Measurements from ENCODE around the gene MS4A10. TPM values are rescaled to one million over a fixed set of nuclear protein-coding genes. Genes with fewer than 3 reads are reported as not detected.
A peak's percentile ranks its signal among the peaks of the same experiment; 100 is the strongest.

MS4A10 gene
- total RNA-seq, 1 experiment from 2014 or later = not detected

- peak; percentile 81; the same call in 1 of the 2 replicates for TF ChIP-seq FOXP4 (CRISPR knock-in tag; IDR thresholded peaks at IDR 0.05)
- TF ChIP-seq ZNF121 (CRISPR knock-in tag; IDR thresholded peaks at IDR 0.05) = no peak
- no peak for TF ChIP-seq ATF6 (CRISPR knock-in tag; IDR thresholded peaks at IDR 0.05)
- peak; percentile 79 for TF ChIP-seq ZNF281 (CRISPR knock-in tag; IDR thresholded peaks at IDR 0.05)
- TF ChIP-seq PRDM15 (CRISPR knock-in tag; IDR thresholded peaks at IDR 0.05) = 0 out of 2 replicates have a peak, but pooled peaks have one; percentile 21
- TF ChIP-seq IRF2 (CRISPR knock-in tag; IDR thresholded peaks at IDR 0.05; ENCODE audit: borderline replicate concordance, low read depth) = no peak
- peak; percentile 81 for TF ChIP-seq USF1 (CRISPR knock-in tag; IDR thresholded peaks at IDR 0.05)
- TF ChIP-seq AR (CRISPR knock-in tag; IDR thresholded peaks at IDR 0.05) = no peak
- no peak for TF ChIP-seq HMGA2 (CRISPR knock-in tag; IDR thresholded peaks at IDR 0.05)
- no peak for TF ChIP-seq TEAD4 (CRISPR knock-in tag; IDR thresholded peaks at IDR 0.05)
- TF ChIP-seq NFATC4 (CRISPR knock-in tag; IDR thresholded peaks at IDR 0.05) = no peak
- peak; percentile 81 for TF ChIP-seq USF2 (CRISPR knock-in tag; IDR thresholded peaks at IDR 0.05)
- TF ChIP-seq E2F4 (CRISPR knock-in tag; IDR thresholded peaks at IDR 0.05; ENCODE audit: borderline replicate concordance, low read depth) = 0 out of 2 replicates have a peak, but pooled peaks have one; percentile 1
- no peak for TF ChIP-seq EMX1 (CRISPR knock-in tag; IDR thresholded peaks at IDR 0.05)
- TF ChIP-seq SMAD4 (CRISPR knock-in tag; IDR thresholded peaks at IDR 0.05) = no peak
- TF ChIP-seq JAZF1 (CRISPR knock-in tag; IDR thresholded peaks at IDR 0.05) = no peak
- 0 out of 2 replicates have a peak, but pooled peaks have one; percentile 48 for TF ChIP-seq JUN (CRISPR knock-in tag; IDR thresholded peaks at IDR 0.05)
- no peak for TF ChIP-seq HMGXB4 (CRISPR knock-in tag; IDR thresholded peaks at IDR 0.05)
- TF ChIP-seq ZNF671 (CRISPR knock-in tag; IDR thresholded peaks at IDR 0.05) = no peak
Measured at GRCh38 chr11:60841797-60842667, 56.9 kb downstream of the MS4A10 start, which contains the start of gene CCDC86 (continued).

Measured in WTC11 (cell line).